HepG2 (cell line): ENCODE results near the gene RGS6.

Experiments used
- ARID5B ChIP-seq: IDR thresholded peaks from 2 replicates; pipeline ENCODE4 v1.4.0; 2020; ENCODE audit warnings: mild to moderate bottlenecking, missing genetic modification reagents
- ATF6 ChIP-seq: sonication (generic); formaldehyde crosslinking; conservative IDR thresholded peaks from 2 replicates; pipeline ENCODE4 v1.4.0; 2020; ENCODE audit warnings: missing genetic modification reagents
- CTCF ChIP-seq: sonication (generic); formaldehyde crosslinking; IDR thresholded peaks from 2 replicates; pipeline ENCODE4 v1.5.0; 2020; ENCODE audit warnings: mild to moderate bottlenecking, missing genetic modification reagents, moderate library complexity
- EZH2 ChIP-seq: conservative IDR thresholded peaks from 2 replicates; pipeline ENCODE4 v1.6.1; 2012; ENCODE audit warnings: mild to moderate bottlenecking, low read depth, low read length, moderate library complexity
- GATAD1 ChIP-seq: IDR thresholded peaks from 2 replicates; pipeline ENCODE4 v1.6.1; 2016; ENCODE audit warnings: missing genetic modification reagents, missing compliant biosample characterization
- HIC2 ChIP-seq: sonication (generic); formaldehyde crosslinking; IDR thresholded peaks from 2 replicates; pipeline ENCODE4 v1.9.0; 2022; ENCODE audit warnings: low read depth, missing genetic modification reagents
- JUN ChIP-seq: sonication (generic); formaldehyde crosslinking; IDR thresholded peaks from 2 replicates; pipeline ENCODE4 v1.4.0; 2020; ENCODE audit warnings: mild to moderate bottlenecking, missing genetic modification reagents
- MXD1 ChIP-seq: sonication (generic); formaldehyde crosslinking; IDR thresholded peaks from 2 replicates; pipeline ENCODE4 v1.4.0; 2020; ENCODE audit warnings: mild to moderate bottlenecking, missing genetic modification reagents
- NCOR1 ChIP-seq: fragments of 200-600 bp; sonication (generic); IDR thresholded peaks from 2 replicates; pipeline ENCODE4 v1.7.0; 2017; ENCODE audit warnings: antibody characterized with exemption, low read length, borderline replicate concordance
- POLR2A ChIP-seq, 2 experiments: IDR thresholded peaks; 2 replicates each; pipeline ENCODE4 v1.6.1; 2011; ENCODE audit warnings: low read depth in 2 of 2, low read length in 2 of 2, mild to moderate bottlenecking in 1 of 2, moderate library complexity in 1 of 2; ENCODE audit not compliant: insufficient read depth in 1 of 2
- ZNF839 ChIP-seq: sonication (generic); formaldehyde crosslinking; IDR thresholded peaks from 2 replicates; pipeline ENCODE4 v1.4.0; 2020; ENCODE audit warnings: missing genetic modification reagents, mild to moderate bottlenecking, borderline replicate concordance
- TF ChIP-seq, protein P1 (sequence below), 2 experiments: sonication (generic) in 1 of 2; formaldehyde crosslinking in 1 of 2; IDR thresholded peaks; 2 replicates each; pipeline versions ENCODE4 v1.5.1 to v1.6.1; 2011 to 2020; ENCODE audit warnings: borderline replicate concordance in 1 of 2, low read depth in 1 of 2, low read length in 1 of 2, mild to moderate bottlenecking in 1 of 2, missing genetic modification reagents in 1 of 2, moderate library complexity in 1 of 2
- TF ChIP-seq, protein P2 (sequence below): sonication (generic); formaldehyde crosslinking; IDR thresholded peaks from 2 replicates; pipeline ENCODE4 v1.5.0; 2020; ENCODE audit warnings: missing genetic modification reagents

GRCh38 chr14:72126091-72126490, 193.9 kb downstream of the RGS6 start:
- TF ChIP-seq ZNF839 (no peak), CTCF (CRISPR knock-in tag) (no peak), POLR2A (IDR thresholded peaks at IDR 0.05; ENCODE audit: insufficient read depth in 1 of 2, low read depth in 2 of 2, low read length in 2 of 2) (no peak), ATF6 (CRISPR knock-in tag) (no peak), GATAD1 (CRISPR knock-in tag) (no peak), JUN (no peak), ARID5B (CRISPR knock-in tag) (no peak), NCOR1 (no peak), MXD1 (no peak), HIC2 (no peak), EZH2 (no peak)
- TF ChIP-seq, protein P1, sequence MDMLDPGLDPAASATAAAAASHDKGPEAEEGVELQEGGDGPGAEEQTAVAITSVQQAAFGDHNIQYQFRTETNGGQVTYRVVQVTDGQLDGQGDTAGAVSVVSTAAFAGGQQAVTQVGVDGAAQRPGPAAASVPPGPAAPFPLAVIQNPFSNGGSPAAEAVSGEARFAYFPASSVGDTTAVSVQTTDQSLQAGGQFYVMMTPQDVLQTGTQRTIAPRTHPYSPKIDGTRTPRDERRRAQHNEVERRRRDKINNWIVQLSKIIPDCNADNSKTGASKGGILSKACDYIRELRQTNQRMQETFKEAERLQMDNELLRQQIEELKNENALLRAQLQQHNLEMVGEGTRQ (IDR thresholded peaks at IDR 0.05; ENCODE audit: low read depth, low read length), result no peak
- TF ChIP-seq, protein P1 (CRISPR knock-in tag; IDR thresholded peaks at IDR 0.05; ENCODE audit: borderline replicate concordance), result no peak
- TF ChIP-seq, protein P2, sequence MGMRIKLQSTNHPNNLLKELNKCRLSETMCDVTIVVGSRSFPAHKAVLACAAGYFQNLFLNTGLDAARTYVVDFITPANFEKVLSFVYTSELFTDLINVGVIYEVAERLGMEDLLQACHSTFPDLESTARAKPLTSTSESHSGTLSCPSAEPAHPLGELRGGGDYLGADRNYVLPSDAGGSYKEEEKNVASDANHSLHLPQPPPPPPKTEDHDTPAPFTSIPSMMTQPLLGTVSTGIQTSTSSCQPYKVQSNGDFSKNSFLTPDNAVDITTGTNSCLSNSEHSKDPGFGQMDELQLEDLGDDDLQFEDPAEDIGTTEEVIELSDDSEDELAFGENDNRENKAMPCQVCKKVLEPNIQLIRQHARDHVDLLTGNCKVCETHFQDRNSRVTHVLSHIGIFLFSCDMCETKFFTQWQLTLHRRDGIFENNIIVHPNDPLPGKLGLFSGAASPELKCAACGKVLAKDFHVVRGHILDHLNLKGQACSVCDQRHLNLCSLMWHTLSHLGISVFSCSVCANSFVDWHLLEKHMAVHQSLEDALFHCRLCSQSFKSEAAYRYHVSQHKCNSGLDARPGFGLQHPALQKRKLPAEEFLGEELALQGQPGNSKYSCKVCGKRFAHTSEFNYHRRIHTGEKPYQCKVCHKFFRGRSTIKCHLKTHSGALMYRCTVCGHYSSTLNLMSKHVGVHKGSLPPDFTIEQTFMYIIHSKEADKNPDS (CRISPR knock-in tag), result no peak
